Panc1 (cell line): Measurements from ENCODE around the gene TPM4.

ENCODE experiments used
- CTCF ChIP-seq: fragments of 450-650 bp; IDR thresholded peaks from 2 replicates; pipeline ENCODE4 v1.5.1; 2017; ENCODE audit warnings: mild to moderate bottlenecking
- SIN3A ChIP-seq: IDR thresholded peaks from 2 replicates; pipeline ENCODE4 v1.6.1; 2012; ENCODE audit warnings: low read depth, mild to moderate bottlenecking, low read length, moderate library complexity, borderline replicate concordance; ENCODE audit not compliant: insufficient read depth
- TCF7L2 ChIP-seq: IDR thresholded peaks from 2 replicates; pipeline ENCODE4 v1.6.1; 2011; ENCODE audit warnings: mild to moderate bottlenecking, low read depth, low read length, inconsistent platforms

- TF ChIP-seq CTCF, result no peak
- no peak for TF ChIP-seq SIN3A
- no peak for TF ChIP-seq TCF7L2
Measured at GRCh38 chr19:16070366-16070990, 5.8 kb upstream of the TPM4 start.
